NK-92 (cell line): ENCODE measurements around the gene SRC.

ENCODE experiments used
- DNase-seq: peaks from one replicate; lab custom pipeline; 2025; ENCODE audit not compliant: unreplicated experiment; lab: John Stamatoyannopoulos, UW

Gene SRC

DNA sequence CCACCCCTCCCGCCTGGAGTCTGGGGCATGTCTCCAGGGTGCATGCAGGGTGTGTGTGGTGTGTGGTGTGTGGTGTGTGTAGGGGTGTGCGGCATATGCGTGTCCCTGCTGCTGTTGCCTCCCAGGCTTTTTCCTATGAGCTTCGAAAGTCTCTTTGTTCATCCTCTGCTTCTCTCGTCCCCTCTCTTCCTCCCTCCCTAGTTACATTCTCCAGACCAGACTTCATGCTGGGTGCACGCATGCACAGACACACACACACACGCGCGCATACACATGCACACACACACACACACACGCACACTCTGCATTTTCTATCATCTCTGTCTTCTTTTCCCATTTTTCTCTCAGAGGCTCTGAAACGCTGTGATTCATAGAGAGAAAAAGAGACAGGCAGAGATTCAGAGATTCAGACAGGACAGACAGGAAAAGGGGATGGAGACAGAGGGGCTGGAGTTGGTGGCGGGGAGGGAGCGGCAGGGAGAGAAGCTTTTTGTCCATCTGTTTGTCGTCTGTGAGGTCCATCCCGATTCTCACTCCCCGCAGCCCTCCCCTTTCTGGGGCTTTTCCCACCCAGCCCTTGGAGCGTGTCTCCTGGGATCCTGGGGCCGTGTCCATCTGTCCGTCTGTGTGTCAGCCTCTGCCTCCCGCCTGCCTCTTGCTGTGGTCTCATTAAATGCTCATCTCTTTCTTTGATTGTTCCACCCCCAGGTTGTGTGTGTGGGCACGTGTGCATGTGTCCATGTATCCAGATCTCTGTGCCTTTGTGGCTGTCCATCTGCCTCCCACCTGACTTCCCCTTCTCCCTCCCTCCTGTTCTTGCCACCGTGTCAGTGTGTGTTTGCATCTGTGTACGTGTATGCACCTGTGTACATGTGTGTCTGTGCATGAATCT is 62.6 kb downstream of the SRC start:
- no peak for DNase-seq

DNA sequence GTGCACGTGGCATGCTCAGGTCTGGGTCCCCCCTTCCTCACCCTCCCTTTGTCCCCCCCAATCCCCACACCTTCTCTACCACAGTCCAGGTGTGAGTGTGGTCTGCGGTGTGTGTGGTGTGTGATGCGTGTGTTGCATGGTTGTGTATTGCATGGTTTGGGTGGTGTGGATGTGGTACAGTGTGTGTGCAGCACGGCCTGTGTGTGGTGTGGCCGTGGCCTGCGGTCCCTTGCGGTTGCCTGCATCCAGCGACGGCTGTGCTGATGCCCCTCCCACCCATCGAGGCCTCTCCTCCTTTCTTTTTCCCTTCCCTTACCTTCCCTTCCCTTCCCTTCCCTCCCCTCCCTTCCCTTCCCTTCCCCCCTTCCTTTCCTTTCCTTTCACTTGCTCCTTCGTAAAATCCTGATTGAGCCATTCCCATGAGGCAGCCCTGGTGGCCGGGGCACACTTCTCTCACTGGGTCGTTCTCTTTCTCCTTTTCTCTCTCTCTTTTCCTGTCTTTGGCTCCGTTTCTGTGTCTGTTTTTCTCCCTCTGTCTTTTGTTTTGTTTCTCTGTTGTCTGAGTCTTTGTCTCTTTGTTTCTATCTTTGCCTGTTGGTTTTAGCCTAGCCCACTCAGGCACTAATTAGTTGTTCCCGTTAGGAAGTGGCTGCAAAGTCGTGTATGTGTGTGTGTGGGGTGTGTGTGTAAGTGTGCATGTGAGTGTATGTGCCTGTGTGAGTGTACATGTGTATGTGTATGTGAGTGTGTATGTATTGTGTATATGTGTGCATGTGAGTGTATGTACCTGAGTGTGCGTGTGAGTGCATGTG is 65.7 kb downstream of the SRC start:
- DNase-seq: no peak

DNA sequence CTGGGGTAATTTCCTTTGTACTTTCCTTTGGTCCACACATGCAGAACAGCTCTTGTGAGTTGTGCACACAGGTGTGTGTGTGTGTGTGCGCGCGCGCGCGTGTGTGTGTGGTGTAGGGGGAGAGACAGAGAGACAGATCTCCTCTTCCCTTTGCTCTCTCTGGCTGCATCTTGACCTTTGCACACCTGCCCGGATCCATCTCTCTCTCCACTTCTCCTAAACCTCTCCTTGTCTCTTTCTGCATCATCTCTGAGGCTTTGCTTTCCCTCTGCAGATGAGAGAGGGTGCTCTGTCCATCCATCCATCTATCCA is 67.0 kb downstream of the SRC start:
- DNase-seq: no peak

DNA sequence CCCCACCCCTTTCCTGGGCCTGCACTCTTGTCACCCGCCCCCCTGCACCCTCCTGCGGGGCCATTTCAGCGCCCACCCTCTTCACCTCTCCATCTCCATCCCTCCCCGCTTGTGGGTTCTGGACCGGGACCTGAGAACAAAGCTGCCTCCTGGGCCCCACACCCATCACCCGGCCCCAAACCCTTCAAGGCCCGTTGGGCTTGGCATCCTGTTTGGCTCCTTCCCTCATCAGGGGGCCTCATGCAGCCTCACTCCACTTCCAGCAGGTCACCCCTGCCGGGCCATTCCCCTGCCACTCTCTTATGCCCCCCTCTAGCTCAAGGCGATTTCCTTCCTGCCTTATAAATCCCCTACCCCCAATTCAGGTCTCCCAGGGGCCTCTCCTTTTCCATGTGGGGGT is 67.4 kb downstream of the SRC start:
- no peak for DNase-seq

DNA sequence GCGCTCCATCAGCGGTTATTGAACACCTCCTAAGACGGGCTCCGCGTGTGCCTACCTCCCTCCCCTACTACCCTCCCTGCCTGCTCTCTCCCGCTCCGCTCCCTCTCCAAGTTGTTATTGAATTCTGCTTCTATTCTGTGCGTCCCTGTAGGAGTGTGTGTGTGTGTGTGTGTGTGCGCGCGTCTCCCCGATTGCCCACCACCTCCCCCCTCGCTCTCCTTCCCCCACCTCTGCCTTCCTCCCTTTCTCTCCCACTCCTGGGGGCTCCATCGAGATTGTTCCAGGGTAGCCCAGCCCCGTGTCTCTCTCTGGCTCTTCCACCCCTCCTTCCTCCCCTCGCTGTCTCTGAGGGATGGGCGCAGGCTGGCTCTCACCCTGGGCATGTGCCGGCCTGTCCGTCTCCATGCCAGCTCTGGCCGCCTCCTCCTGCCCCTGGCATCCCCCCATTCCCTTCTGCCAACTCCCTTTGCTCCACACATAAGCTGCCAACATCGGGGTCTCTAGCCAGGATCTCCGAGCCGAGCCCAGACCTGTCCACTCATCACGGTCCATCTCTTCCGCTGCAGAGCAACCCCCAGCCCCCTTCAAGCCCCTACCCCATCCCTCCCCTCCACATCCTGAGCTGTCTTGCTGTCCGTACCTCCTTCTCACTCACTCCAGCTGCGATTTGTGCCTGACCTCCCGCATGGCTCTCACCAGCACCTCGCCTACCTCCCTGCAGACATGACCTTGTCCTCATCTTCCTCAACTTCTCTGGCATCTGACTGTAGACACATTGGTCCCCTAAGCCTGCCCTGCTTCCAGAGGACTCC is 68.5 kb downstream of the SRC start:
- DNase-seq: no peak

DNA sequence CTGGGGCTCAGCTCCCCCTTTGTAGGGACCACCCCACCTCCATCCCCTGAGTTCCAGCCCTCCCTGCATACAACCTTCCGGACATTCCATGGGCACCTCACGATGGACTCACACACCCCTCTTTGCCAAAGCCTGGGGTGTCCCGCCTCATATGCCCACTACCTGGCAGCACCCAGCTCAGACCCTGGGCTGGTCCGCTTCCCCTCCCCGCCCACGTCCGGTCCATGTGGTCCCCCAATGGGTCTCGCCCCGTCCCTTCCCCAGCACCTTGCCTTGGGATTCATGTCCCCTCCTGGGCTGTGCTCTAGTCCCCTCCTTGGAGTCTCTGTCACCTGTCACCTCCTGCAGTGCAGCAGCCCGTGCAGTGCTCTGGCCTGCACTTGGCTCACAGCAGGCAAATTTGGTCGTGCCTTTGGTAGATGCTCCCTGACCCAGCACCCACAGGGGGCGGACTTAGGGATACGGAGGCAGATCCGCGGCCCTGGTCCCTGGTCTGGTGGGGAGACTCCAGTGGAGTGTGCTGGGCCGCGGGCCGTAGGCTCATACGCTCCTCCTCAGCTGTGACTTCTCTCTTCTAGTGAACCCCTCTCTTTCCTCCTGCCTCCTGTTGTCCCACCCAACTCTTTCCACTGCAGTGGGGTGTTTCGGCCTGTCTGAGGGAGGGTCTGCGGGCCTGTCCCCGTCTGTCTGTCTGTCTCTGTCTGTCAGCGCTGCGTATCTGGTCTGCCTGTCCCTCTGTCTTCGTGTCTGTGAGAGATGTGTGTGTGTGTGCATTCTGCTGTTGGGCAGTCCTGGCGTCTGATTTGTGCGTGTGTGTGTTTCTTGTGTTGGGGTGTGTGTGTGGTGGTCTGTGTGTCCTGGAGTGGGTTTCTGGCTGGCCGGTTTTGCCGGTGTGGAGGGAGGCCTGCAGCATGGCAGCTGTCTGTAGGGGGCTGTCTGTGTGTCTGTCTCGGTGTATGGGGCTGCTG is 69.5 kb downstream of the SRC start:
- no peak for DNase-seq

DNA sequence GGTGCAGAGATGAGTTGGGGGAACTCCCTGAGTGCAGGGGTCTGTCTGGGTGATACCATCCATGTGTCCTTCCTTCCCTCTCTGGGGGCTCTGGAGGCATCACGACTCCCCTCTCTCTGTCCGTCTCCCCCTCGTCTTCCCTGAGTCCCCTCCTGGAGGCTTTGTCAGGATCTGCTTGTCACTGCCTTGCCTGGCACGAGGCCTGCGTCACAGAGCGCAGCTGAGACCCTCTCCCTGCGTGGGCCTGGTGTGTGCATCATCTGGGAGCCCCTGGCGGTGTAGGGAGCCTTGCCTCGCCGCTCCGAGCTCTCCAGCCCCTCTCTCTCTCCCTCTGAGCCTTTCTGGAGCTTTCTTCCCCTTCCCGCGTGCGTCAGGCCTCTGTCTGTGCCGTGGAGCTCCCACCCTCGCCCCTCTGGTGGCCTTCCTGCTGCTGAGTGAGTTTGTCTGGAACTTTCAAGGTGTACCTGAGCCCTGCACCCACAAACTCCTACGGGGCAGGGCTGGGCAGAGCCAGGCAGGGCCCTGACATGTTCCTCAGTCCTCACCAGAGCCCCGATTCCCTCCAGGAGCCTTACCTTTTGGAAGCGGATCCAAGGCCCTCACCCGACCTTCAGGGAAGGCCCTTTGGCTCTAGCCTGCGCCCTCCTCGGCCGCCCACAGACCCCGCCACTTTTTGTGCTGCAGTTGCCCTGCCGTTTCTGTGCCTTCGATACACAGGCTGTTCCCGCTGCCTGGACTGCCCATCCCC is 70.3 kb downstream of the SRC start:
- DNase-seq: no peak

DNA sequence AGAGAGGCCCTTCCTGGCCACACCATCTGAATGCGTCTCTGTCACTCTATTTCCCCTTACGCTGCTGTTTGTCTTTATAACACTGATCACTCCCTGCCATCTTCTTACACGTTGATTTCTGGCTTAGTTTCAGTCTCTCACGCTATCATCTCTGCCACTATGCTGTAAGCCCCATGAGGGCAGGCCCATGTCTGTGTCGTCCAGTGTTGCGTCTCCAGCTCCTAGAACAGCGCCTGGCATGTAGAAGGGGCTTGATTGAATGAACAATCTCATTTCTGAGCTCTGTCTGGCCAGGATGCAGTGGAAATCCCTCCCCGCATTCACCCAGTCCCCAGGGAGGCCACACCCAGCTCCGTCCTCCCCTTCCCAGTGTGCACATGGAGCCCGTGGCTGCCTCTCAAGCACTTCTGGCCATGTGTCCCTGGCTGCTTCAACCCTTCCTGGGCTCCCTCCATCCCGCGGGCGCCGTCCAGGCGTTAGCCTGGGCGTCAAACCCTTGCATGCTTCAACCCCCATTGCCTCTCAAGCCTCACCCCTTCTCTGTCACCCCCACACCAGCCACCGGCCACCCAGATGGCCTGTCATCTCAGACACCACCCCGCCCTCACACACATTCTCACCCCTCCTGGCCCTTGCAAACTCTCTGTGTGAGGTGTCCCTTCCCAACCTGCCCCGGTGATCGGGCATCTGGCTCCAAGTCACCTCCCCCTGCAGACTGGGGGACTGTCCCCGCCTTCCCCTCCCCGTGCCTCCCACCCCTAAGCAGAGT is 71.1 kb downstream of the SRC start:
- no peak for DNase-seq

DNA sequence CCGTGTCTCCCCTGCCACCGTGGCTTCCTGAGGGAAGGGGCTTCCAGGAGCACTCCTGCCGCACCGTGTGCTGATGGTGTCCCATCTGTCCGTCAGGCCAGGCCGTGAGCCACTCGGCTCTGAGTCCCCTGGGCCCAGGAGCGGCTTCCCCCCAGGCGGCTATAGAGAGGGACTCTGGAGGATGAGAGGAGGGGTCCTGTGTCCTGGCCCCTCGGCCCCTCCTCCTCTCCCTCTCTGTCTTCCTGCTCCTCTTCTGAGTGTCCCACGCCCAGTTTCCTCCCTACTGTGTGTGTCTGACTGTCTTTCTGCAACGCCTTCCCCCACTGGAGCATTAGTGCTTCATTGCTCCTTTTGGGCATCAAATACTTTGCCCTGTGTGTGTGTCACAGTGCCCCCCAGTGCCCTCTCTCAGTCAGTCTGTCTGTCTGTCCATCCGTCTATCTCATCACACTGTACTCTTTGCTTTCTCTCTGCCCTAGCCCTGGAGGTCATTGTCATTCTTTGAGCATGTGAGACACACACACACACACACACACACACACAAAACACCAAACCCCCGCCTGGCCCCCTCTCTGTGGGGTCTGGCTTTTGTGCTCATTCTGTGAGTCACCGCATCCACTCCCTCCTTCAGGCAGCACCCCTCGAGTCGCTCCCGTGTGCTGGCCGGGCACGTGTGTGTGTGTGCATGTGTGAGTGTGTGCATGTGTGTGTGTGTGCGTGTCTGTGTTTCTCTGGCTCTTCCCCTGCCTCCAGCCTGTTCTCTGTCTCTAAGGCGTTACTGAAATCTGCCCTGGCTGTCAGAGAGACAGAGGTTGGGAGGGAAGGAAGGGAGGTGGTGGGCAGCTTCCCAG is 71.9 kb downstream of the SRC start:
- DNase-seq: no peak

DNA sequence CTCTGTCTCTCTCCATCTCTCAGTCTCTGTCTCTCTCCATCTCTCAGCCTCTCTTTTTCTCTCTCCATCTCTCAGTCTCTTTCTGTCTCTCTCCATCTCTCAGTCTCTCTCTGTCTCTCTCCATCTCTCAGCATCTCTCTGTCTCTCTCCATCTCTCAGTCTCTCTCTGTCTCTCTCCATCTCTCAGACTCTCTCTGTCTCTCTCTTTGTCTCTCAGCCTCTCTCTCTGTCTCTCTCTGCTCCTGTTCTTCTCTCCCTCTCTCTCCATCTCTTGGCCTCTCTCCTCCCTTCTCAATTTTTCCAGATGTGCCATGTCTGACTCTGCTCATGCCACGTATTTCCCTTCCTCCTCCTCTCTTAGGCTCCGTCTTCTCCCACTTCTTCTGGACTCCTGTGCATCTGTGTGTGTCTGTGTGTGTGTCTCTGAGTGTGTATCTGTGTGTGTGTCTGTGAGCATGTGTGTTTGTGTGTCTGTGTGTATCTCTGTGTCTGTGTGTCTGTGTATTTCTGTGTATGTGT is 72.7 kb downstream of the SRC start:
- DNase-seq: no peak

DNA sequence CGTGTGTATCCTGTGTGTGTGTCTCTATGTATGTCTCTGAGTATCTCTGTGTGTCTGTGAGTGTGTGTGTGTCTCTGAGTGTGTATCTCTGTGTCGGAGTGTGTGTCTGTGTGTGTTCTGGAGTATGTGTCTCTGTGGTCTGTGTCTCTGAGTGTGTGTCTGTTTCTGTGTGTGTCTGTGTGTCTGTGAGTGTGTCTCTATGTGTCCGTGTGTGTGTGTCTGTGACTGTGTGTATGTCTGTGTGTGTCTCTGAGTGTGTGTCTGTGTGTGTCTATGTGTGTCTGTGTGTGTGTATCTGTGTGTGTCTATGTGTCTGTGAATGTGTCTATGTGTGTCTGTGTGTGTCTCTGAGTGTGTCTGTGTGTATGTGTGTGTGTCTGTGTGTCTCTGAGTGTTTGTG is 73.4 kb downstream of the SRC start:
- no peak for DNase-seq

DNA sequence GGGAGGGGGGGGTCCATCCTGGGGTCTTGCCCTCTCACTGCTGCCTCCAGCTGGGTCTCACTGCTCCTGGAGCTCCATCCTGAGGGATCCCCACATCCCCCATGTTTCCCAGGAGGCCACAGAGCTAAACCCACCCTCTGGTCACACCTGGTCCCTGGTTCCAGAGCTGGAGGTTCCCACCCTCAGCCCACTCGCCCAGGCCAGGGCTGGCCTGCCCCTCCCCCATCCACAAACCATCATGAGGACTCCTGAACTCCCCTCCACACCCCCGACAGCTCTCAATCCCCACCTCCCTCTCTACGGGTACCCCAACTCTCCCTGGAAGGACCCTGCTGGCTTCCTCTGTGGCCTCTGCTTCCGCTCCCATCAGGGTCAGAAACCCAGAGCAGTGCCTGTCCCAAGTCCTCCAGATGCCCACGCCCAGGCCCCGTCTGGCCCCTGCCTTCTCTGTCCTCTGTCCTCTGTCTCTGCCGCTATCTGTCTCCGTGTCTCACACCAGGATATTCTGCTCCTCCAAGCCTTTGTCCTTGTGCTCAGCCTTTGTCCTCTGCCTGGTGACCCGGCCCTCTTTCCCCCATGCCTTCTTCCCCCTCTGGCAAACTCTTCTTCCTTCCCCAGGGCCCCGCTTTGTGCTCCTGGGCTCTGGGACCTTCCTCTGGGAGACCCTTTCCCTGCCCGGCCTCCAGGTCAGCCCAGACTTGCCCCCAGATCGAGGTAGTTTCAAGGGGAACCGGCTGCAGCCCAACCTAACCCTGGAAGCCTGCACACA is 74.0 kb downstream of the SRC start:
- no peak for DNase-seq

DNA sequence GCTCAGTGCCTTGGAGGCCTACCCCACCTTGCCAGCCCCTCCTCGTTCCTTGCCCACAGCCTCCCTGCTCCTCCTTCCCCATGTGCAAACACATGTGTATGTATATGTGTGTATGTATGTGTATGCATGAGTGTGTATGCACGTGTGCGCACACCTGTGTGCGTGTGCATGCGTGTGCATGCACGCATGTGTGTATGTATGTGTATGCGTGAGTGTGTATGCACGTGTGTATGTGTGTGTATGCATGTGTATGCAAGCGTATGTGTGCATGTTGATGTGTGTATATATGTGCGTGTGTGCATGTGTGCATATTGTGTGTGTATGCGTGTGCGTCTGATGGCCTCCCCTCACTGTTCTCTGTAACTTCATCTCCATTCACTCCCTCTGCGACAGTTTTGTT is 74.7 kb downstream of the SRC start:
- no peak for DNase-seq

DNA sequence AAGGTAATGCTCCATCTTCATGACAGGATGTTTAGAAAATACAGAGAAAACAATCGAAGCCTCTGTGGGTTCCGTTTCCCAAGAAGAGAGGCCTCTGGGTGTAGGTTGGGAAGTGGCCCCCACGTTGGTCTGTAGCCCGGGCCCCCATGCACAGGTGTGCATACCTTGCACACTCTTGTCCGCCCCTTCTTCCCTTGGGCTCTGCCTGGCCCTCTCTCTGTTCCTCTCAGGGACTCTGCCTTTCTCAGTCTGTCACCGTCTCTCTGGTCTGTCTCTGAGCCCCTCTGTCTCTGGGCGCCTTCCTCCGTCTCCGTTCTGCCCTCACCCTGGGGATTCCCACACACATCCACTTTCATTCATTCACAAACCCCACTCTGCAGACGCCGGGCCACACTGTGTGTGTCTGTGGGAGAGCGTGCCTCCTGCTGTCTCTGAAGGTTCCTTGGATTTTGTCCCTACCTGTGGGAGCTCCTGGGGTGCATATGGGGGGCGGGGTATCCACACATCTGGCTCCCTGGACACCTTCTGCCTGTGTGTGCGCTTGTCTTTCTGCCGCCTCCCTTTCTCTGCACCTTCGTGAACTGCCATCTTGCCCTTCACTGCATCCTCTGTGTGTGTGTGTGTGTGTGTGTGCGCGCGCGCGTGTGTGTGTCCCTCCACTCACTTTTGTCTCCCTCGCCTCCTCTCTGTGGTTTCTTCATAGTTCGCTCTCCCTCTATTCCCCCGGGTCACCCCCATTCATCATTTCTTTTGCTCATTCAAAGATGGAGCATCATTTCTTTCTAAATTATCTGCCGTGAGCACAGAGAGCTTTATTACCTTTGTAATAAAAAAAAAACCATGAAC is 75.3 kb downstream of the SRC start:
- no peak for DNase-seq

DNA sequence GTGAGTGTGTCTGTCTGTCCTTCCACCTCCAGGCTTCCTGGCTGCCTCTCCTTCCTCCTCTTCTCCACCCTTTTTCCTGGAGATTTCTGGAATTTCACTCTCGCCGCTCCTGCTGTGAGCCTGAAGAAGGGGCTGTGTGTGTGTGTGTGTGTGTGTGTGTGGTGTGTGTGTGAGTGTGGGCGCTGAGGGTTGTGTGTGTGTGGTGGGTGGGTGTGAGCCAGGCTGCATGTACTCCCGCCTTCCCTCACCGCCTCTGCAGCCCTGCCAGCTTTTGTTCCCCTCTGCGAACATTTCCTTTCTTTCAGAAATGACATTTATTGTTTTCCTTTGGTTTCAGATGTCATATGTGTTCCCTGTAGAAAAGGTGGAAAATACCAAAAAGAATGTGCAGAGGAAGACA is 76.0 kb downstream of the SRC start:
- DNase-seq: no peak

DNA sequence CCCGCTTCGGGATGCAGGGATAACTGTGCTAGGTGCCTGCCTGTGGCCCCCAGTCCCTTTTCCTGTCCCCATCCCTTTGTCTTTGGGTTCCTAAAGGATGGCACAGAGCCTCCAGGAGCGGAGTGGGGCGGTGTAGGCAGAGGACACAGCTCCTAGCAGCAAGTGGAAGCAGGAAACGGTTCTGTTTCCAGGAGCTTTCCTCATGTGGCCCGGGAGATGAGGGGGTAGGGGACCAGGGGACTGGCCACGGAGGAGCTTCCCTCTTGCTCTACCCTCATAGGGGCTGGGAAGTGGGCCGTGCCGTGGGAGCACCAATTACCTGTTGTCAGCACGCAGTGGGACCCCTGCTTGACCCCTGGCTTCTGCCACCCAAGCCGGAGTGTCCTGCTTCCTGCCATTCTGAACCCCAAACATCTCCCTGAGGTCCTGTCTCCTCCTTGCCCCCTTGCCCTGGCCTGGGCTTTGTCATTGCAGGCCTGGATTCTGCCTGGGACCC is 76.9 kb downstream of the SRC start:
- DNase-seq: no peak
